CD4-positive, alpha-beta T cell treated with Interleukin-2 at 100 ng/mL for 4 hours (primary cell): Measurements from ENCODE around the gene INPP5E.
"Not testable (repeated sequence)": the region's sequence is repeated elsewhere in the genome, so short reads cannot be mapped to it uniquely, and the experiment has no call there.

ENCODE experiments used
- DNase-seq: peaks from one replicate; pipeline ENCODE4 v3.0.0-alpha.2; 2020; ENCODE audit warnings: low spot score

The INPP5E gene

GRCh38 chr9:136426787-136427186 is 12.9 kb downstream of the INPP5E start:
- DNase-seq: no peak

GRCh38 chr9:136425367-136425766 is 14.3 kb downstream of the INPP5E start:
- not testable (repeated sequence) for DNase-seq

GRCh38 chr9:136424750-136425362 is 14.8 kb downstream of the INPP5E start:
- no peak for DNase-seq

DNA sequence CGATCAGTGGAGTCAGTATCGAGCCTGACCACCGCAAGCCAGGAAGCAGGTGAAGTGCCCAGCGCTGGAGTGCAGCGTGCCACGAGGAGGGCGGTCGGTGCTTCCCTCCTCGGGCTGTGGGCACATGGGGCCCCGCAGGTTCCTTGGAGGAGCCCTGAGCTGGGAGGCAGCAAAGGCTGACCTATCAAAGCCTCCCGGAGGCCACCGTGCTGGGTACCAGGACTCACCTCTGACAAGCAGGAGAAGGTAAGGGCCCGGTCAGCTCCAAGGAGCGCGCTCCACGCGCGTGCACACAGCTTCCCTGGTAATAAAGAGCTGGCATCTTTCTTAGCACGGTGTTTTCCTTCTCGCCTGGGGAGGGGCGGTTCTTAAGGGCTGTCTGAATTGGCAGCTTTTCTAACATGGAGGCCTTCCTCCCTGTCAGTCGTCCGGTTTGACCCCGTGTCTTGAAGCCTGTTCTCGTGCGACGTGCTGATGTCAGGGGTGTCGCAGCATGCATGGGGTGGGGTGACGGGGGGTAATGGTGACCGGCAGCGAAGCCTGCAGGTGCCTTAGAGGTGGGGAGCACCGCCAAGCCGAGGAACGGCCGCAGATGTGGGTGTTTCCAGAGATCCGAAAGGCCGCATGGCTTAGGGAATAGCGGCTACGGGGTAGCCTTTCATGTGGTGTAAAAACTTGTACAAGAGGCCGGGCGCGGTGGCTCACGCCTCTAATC is 16.1 kb downstream of the INPP5E start:
- no peak for DNase-seq

GRCh38 chr9:136422876-136423275 is 16.8 kb downstream of the INPP5E start:
- DNase-seq: no peak

DNA sequence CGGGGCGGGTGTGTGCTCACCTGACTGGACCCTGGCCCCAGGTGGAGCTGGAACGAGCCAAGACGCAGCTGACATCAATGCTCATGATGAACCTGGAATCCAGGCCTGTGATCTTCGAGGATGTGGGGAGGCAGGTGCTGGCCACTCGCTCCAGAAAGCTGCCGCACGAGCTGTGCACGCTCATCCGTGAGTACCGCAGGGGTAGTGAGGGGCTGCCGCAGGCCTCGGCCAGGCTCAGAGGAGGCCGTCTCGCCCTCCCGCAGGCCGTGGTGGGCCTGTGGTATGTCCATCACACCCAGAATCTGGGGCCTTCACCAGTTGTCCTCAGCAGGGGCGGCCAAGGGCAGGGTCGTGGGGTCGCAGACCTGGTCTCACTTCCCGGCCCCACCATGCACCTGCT is 17.9 kb downstream of the INPP5E start:
- no peak for DNase-seq

DNA sequence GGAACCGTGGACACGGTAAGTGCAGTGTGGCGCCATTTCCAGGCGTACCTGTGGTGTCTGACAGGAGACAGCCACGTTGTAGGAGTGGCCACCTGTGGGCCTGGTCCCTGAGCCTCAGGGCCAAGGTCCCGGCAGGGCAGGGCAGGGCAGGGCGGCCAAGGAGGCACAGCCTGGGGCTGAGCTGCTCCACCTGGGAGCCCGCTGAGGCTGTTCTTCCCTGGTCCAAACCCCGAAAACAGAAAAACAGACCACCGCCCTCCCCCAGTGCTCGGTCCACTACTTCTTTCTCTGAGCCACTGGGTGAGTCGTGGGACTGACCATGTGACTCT is 20.6 kb downstream of the INPP5E start:
- no peak for DNase-seq

DNA sequence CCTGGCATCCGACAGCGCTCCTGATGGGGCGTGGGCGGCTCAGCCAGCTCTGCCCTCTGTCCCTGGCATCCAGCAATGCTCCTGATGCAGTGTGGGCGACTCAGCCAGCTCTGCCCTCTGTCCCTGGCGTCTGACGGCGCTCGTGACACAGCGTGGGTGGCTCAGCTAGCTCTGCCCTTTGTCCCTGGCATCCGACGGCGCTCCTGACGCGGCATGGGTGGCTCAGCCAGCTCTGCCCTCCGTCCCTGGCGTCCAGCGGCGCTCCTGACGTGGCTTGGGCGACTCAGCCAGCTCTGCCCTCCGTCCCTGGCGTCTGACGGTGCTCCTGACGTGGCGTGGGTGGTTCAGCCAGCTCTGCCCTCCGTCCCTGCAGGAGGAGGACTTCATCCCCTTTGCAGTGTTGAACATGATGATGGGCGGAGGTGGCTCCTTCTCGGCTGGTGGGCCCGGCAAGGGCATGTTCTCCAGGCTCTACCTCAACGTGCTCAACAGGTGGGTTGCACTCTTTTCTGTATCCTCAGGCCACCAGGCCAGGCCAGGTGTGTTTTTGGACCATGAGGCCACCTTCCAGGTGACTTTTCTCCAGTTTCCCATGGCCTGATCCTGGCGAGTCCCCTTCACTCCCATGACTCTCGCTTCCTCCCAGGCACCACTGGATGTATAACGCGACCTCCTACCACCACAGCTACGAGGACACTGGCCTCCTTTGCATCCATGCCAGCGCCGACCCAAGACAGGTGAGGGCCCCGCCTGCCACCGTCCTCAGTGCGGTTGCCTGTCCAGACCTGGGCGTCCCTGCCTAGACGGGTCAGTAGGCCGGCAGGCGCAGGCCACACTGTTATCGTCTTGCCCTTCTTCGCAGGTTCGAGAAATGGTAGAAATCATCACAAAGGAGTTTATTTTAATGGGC is 21.2 kb downstream of the INPP5E start:
- DNase-seq: no peak

GRCh38 chr9:136416914-136417313 is 22.7 kb downstream of the INPP5E start:
- no peak for DNase-seq

- no peak for DNase-seq
These were observed 23.2 kb downstream of the INPP5E start for GRCh38 chr9:136416427-136416826.

GRCh38 chr9:136412962-136413361 is 26.7 kb downstream of the INPP5E start:
- DNase-seq: no peak

GRCh38 chr9:136411378-136411777 is 28.3 kb downstream of the INPP5E start:
- no peak for DNase-seq

DNA sequence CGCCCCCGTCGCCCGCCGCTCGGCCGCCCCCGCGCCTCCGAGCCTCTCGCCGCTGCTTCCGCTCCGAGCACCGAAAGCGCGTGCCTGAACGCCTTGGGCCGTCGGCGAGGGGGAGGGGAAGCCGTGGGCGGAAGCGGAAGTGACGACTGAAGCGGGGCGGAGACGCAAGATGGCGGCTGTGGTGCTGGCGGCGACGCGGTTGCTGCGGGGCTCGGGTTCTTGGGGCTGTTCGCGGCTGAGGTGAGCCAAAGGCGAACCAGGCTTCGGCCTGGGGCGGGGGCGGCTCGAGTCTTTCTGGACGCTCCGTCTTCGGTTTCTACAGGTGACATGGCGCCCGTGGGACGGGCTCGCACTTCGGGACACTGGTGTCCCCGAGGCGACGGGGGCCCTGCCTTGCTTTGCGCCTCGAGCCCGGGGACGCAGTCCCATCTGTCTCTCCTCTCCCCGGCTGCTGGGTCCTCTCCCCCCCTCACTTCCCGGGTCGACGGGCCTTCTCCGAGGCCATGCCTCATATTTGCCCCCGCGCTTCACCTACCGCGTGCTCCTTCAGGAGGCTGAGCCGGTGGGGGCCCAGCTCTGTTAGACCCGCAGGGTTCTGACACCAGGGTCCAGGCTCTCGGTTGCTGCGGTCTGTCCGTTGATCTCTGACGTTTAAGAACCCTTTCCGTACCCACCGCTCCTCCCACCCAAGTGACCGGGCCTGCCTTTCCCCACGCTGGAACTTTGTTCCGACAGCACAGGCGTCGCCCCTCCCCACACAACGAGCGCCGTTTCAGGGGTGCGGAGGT is 29.0 kb downstream of the INPP5E start, which contains the start of the genes ENTR1 and PMPCA:
Gene ENTR1 (minus strand): TSS at position 115 of the 788 bp plus-strand sequence. CDS start 217 bp downstream, outside the sequence.
Gene PMPCA (plus strand): TSS at position 159 of the 788 bp plus-strand sequence. CDS start 11 bp downstream, at position 170.
- DNase-seq: peak; percentile 92

GRCh38 chr9:136409557-136410455 is 29.8 kb downstream of the INPP5E start:
- DNase-seq: peak; percentile 28

DNA sequence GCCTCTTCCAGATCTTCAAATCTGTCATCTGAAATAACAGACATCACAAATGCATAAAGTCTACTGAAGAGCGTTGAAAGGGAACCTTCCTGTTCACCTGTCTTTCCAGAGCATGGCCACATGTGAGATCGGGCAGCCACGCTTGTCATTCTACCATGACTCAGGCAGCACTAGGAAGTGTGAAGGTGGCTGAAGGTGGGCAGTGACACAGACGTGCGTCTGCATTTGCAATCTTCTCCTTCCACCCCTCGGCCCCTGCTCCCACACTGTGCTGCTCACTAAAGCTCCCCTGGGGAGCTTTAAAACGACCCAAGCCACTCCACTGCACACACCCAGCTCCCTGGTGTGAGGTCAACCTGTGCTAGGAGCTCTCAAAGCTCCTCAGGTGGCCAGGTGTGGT is 31.7 kb downstream of the INPP5E start:
- peak; percentile 16 for DNase-seq

- DNase-seq: not testable (repeated sequence)
These were observed 32.6 kb downstream of the INPP5E start for GRCh38 chr9:136407061-136407460.

GRCh38 chr9:136405904-136406303 is 33.7 kb downstream of the INPP5E start:
- DNase-seq: not testable (repeated sequence)

GRCh38 chr9:136405481-136405880 is 34.2 kb downstream of the INPP5E start:
- no peak for DNase-seq

DNA sequence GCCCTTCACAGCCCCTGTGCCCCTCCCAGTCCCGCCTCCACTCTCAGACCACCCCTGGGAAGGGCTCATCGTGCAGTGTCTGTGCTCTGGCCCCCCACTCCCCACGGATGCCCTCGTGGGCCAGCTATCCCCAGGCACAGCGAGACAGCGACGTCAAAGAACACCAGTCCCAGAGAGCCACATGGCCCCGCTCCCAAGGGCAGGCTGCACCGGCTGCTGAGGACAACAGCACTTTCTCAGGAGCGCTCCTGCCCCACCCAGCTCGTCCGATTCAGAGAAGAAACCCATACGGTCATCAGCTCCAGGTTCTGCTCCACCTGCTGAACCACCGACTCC is 34.9 kb downstream of the INPP5E start:
- no peak for DNase-seq

- peak; percentile 47 for DNase-seq
These were observed 35.5 kb downstream of the INPP5E start for GRCh38 chr9:136403915-136404800.
